ENCODE measurements around the gene TMPRSS11E. TPM values are rescaled to one million over a fixed set of nuclear protein-coding genes. Genes with fewer than 3 reads are reported as not detected.

TMPRSS11E gene
- total RNA-seq, 1 experiment from 2014 or later = 2.3 TPM

DNA sequence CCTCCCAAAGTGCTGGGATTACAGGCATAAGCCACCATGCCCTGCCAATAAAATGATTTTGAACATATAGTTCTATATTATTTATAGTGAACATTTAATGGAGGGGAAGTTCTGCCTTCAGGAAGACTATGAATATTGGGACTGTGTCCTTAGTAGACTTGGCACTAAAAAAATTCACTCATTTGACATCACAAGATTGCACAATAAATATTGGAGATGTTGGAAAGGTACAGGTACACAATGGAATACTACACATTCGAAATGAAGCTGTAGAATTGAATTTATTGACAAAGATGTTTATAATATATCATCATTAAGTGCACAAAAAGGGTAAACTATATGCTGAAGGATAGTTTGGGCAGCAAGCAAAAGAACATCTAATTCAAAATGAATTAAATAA lies 13.0 kb upstream of the TMPRSS11E start:
- H3K27me3 Mint-ChIP-seq (ENCODE audit: low read depth) = no peaks in the 10 kb centered on the region
- Histone ChIP-seq H2BK120ac (ENCODE audit: low read depth, low read length, poor library complexity, severe bottlenecking) (no peak overlapping the region), H3K4ac (ENCODE audit: low read depth, low read length) (no peak overlapping the region), H3K23me2 (ENCODE audit: insufficient read length, low read depth, low read length, poor library complexity, severe bottlenecking) (no peaks in the 10 kb centered on the region), H3K79me1 (ENCODE audit: insufficient read depth, low read depth, low read length, poor library complexity, severe bottlenecking) (no peaks in the 10 kb centered on the region), H3K23ac (ENCODE audit: insufficient read length, low read depth, low read length) (no peak overlapping the region), H4K91ac (ENCODE audit: insufficient read length, low read depth, low read length) (no peak overlapping the region), H3T11ph (ENCODE audit: low read length) (no peak overlapping the region), H3K79me2 (ENCODE audit: insufficient read depth, low read length) (no peaks in the 10 kb centered on the region), H3K18ac (ENCODE audit: insufficient read length, low read depth, low read length) (no peak overlapping the region), H2AK5ac (ENCODE audit: insufficient read length, low read length) (no peak overlapping the region), H3K4me2 (ENCODE audit: insufficient read depth, insufficient read length, low read length) (no peak overlapping the region), H3K9me3 (ENCODE audit: control insufficient read depth, low read depth, low read length) (no peaks in the 10 kb centered on the region), H3K14ac (ENCODE audit: insufficient read depth, low read length) (no peak overlapping the region), H3K27ac (ENCODE audit: insufficient read length, low read depth, low read length) (no peak overlapping the region), H3K27me3 (ENCODE audit: insufficient read depth, low read length) (no peaks in the 10 kb centered on the region), H3K4me1 (ENCODE audit: insufficient read depth, low read length) (no peaks in the 10 kb centered on the region; the same call in 1 of the 2 replicates), H4K8ac (replicated peaks; ENCODE audit: insufficient read length, low read depth, low read length) (no peak overlapping the region), H2BK12ac (ENCODE audit: insufficient read length, low read depth, low read length) (no peak overlapping the region), H2AFZ (ENCODE audit: low read length) (no peak overlapping the region), H4K20me1 (ENCODE audit: control insufficient read depth, insufficient read depth, insufficient read length) (no peaks in the 10 kb centered on the region), H2BK20ac (ENCODE audit: low read depth, low read length, poor library complexity, severe bottlenecking) (no peak overlapping the region), H3K56ac (ENCODE audit: insufficient read length, low read depth, low read length) (no peak overlapping the region), H4K5ac (ENCODE audit: insufficient read length, low read depth, low read length) (no peak overlapping the region), H2BK5ac (ENCODE audit: insufficient read length, low read length) (no peak overlapping the region), H2BK15ac (ENCODE audit: low read depth, low read length) (no peak overlapping the region), H3K9ac (ENCODE audit: extremely low read depth, insufficient read length, low read length) (no peak overlapping the region)
- DNase-seq = no peak
- H3K9me3 Mint-ChIP-seq = peaks cover 4% of the 10 kb centered on the region in 2 experiments; a peak in 3 of 5 replicates
- H3K4me3 Mint-ChIP-seq = no peak overlapping the region
- H3K4me1 Mint-ChIP-seq = peaks cover 15 to 21% of the 10 kb centered on the region in 2 experiments
- H3K36me3 Mint-ChIP-seq (ENCODE audit: insufficient read depth in 1 of 3, low read depth in 3 of 3) = peaks cover 0 to 2% (median 0%) of the 10 kb centered on the region in 3 experiments; a peak in 3 of 7 replicates
- no peak for TF ChIP-seq CTCF (conservative IDR thresholded peaks at IDR 0.05)
- no peak overlapping the region for H3K27ac Mint-ChIP-seq
- no CpG with 5 or more reads among the region's 1 CpG for WGBS (ENCODE audit: extremely low coverage, insufficient read length, low lambda C conversion rate)

Measured in H9 (cell line).